Measurements from ENCODE around the gene BSPRY.

- TF ChIP-seq POLR2AphosphoS5 (IDR thresholded peaks at IDR 0.05; ENCODE audit: low read depth, low read length) (no peak), TAF1 (IDR thresholded peaks at IDR 0.05; ENCODE audit: borderline replicate concordance, insufficient read depth, low read length) (no peak), SIN3A (IDR thresholded peaks at IDR 0.05; ENCODE audit: borderline replicate concordance, insufficient read depth, low read length) (no peak)
These were observed 12.1 kb downstream of the BSPRY start for GRCh38 chr9:113361304-113362018.

All from PFSK-1 (cell line).